GM06990 (cell line): ENCODE data around the gene RTRAF.

Experiments
- DNase-seq: peaks from one replicate; pipeline ENCODE4 v3.0.0-alpha.2; 2011; ENCODE audit not compliant: insufficient read length; ENCODE audit errors: extremely low read depth
- H3K27me3 ChIP-seq: replicated peaks from 2 replicates; pipeline ENCODE4 v1.6.0; 2011; ENCODE audit warnings: low read length; ENCODE audit not compliant: control insufficient read depth, insufficient read depth
- H3K36me3 ChIP-seq: 2 replicates; pipeline ENCODE4 v1.5.1; 2011; ENCODE audit warnings: low read length; ENCODE audit not compliant: control insufficient read depth, insufficient read depth
- H3K4me3 ChIP-seq: replicated peaks from 2 replicates; pipeline ENCODE4 v1.5.1; 2011; ENCODE audit warnings: low read depth, mild to moderate bottlenecking, control low read depth, low read length
- CTCF ChIP-seq: IDR thresholded peaks from 2 replicates; pipeline ENCODE4 v1.5.1; 2011; ENCODE audit warnings: low read length, control low read depth, mild to moderate bottlenecking, inconsistent platforms; ENCODE audit not compliant: insufficient read depth, poor library complexity, severe bottlenecking

The RTRAF gene

GRCh38 chr14:52002542-52002941, 13.2 kb downstream of the RTRAF start:
- no peaks in the 10 kb centered on the region for H3K27me3 ChIP-seq
- H3K36me3 ChIP-seq = peaks cover 19% of the 10 kb centered on the region
- TF ChIP-seq CTCF = no peak
- DNase-seq = no peak
- H3K4me3 ChIP-seq = no peak overlapping the region

DNA sequence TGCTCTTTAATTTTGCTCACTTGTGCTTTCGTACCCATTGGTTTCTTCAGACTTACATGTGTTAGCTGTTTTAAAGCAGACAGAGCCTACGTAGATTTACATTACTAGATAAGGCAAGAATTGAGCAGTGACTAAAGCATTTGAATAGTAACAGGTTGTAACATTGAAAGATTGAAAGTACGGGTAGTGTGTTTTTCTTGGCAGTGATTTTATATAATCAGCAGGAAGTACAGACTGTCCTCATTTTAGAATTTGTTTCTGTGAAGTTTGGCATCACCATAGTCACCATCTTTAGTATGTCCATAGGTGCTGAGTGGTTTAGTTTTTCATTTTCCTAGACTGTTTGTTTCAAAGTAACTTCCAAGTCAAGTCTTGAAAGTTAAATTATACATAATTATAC, 14.0 kb downstream of the RTRAF start:
- H3K4me3 ChIP-seq = no peak overlapping the region
- TF ChIP-seq CTCF = no peak
- no peak for DNase-seq
- no peaks in the 10 kb centered on the region for H3K27me3 ChIP-seq
- peaks cover 26% of the 10 kb centered on the region for H3K36me3 ChIP-seq

DNA sequence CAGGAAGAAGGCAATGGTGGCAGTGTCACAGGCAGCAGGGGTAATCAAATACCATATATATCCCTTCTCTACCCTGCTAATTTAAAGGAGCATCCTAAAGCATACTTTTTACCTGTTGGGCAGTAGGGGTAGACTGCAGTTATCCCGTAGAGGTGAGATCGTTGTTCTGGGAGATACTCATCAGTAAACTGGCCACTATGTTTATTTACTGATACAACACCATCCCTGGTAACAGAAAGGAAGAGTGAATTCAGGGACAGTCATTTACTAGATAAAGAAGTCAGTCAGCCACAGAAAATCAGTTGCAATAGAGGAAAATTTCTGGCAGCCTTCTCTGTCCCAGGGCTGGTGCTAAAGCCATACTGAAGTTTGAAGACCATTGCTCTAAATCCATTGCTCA, 16.3 kb downstream of the RTRAF start:
- no peaks in the 10 kb centered on the region for H3K27me3 ChIP-seq
- H3K4me3 ChIP-seq = no peak overlapping the region
- no peak for DNase-seq
- H3K36me3 ChIP-seq = peaks cover 33% of the 10 kb centered on the region
- no peak for TF ChIP-seq CTCF

- peaks cover 37% of the 10 kb centered on the region for H3K36me3 ChIP-seq
- H3K4me3 ChIP-seq = no peak overlapping the region
- no peaks in the 10 kb centered on the region for H3K27me3 ChIP-seq
- no peak for DNase-seq
- no peak for TF ChIP-seq CTCF
These were observed 17.0 kb downstream of the RTRAF start for GRCh38 chr14:52006361-52006760.

- TF ChIP-seq CTCF = no peak
- no peak for DNase-seq
- Histone ChIP-seq H3K27me3 (no peaks in the 10 kb centered on the region), H3K4me3 (no peak overlapping the region), H3K36me3 (peaks cover 34% of the 10 kb centered on the region)
These were observed 17.9 kb downstream of the RTRAF start for GRCh38 chr14:52007211-52007610.

DNA sequence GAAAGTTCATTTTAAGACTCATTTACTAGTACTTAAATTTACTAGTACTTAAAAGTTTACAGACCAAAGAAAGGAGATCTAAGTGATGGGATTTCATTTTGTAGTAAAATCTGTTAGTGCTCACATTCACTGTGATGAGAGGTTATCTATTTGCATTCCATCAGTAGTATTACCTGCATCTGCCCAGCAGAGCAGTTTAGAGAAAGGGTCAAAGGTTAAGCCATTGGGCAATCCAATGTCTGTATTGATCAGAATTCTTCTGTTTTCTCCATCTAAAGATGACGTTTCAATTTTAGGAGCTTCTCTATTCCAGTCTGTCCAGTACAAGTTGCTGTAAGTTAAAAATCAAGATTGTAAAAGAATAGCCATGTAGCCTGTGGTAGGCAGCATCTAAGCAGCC, 18.3 kb downstream of the RTRAF start:
- no peaks in the 10 kb centered on the region for H3K27me3 ChIP-seq
- H3K36me3 ChIP-seq = peaks cover 31% of the 10 kb centered on the region
- DNase-seq = no peak
- no peak for TF ChIP-seq CTCF
- no peak overlapping the region for H3K4me3 ChIP-seq
